ENCODE results near the gene ARHGEF1.

Gene ARHGEF1

DNA sequence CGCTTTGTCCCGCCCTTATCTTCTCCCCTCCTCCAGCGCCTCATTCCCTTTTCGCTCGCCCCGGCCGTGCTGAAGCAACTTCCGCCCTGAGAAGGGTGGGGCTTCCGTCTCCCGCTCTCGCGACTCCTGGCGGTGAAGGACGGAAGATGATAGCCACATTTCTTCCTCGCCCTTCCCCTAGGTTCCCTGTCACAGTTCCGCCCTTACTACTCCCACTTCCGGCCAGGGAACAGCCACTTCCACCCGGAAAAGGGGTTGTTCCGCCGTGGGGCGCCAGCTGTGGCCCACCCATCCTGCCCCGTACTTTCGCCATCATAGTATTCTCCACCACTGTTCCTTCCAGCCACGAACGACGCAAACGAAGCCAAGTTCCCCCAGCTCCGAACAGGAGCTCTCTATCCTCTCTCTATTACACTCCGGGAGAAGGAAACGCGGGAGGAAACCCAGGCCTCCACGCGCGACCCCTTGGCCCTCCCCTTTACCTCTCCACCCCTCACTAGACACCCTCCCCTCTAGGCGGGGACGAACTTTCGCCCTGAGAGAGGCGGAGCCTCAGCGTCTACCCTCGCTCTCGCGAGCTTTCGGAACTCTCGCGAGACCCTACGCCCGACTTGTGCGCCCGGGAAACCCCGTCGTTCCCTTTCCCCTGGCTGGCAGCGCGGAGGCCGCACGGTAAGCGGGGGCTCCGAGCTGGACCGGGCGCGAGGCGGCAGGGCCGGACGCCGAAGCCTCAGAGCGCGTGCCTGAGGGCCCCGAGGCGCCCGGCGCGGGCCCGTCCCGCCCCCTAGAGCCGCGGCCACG lies 23.2 kb upstream of the ARHGEF1 start, which contains the start of gene RPS19 (continued):
- TF ChIP-seq, protein P1, sequence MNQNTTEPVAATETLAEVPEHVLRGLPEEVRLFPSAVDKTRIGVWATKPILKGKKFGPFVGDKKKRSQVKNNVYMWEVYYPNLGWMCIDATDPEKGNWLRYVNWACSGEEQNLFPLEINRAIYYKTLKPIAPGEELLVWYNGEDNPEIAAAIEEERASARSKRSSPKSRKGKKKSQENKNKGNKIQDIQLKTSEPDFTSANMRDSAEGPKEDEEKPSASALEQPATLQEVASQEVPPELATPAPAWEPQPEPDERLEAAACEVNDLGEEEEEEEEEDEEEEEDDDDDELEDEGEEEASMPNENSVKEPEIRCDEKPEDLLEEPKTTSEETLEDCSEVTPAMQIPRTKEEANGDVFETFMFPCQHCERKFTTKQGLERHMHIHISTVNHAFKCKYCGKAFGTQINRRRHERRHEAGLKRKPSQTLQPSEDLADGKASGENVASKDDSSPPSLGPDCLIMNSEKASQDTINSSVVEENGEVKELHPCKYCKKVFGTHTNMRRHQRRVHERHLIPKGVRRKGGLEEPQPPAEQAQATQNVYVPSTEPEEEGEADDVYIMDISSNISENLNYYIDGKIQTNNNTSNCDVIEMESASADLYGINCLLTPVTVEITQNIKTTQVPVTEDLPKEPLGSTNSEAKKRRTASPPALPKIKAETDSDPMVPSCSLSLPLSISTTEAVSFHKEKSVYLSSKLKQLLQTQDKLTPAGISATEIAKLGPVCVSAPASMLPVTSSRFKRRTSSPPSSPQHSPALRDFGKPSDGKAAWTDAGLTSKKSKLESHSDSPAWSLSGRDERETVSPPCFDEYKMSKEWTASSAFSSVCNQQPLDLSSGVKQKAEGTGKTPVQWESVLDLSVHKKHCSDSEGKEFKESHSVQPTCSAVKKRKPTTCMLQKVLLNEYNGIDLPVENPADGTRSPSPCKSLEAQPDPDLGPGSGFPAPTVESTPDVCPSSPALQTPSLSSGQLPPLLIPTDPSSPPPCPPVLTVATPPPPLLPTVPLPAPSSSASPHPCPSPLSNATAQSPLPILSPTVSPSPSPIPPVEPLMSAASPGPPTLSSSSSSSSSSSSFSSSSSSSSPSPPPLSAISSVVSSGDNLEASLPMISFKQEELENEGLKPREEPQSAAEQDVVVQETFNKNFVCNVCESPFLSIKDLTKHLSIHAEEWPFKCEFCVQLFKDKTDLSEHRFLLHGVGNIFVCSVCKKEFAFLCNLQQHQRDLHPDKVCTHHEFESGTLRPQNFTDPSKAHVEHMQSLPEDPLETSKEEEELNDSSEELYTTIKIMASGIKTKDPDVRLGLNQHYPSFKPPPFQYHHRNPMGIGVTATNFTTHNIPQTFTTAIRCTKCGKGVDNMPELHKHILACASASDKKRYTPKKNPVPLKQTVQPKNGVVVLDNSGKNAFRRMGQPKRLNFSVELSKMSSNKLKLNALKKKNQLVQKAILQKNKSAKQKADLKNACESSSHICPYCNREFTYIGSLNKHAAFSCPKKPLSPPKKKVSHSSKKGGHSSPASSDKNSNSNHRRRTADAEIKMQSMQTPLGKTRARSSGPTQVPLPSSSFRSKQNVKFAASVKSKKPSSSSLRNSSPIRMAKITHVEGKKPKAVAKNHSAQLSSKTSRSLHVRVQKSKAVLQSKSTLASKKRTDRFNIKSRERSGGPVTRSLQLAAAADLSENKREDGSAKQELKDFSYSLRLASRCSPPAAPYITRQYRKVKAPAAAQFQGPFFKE (tag by site-specific recombination; IDR thresholded peaks at IDR 0.05; ENCODE audit: borderline replicate concordance), result no peak
- TF ChIP-seq ZNF2 (tag by site-specific recombination; IDR thresholded peaks at IDR 0.05) (peak; percentile 96), ZNF791 (tag by site-specific recombination; IDR thresholded peaks at IDR 0.05) (no peak), SP3 (tag by site-specific recombination; IDR thresholded peaks at IDR 0.05) (peak; percentile 100), BCL11A (tag by site-specific recombination; IDR thresholded peaks at IDR 0.05; ENCODE audit: low read depth) (peak; percentile 91), ZNF221 (tag by site-specific recombination; IDR thresholded peaks at IDR 0.05; ENCODE audit: borderline replicate concordance) (peak; percentile 9; the same call in 1 of the 2 replicates), ZNF132 (tag by site-specific recombination; IDR thresholded peaks at IDR 0.05; ENCODE audit: borderline replicate concordance) (no peak), ZNF169 (tag by site-specific recombination; IDR thresholded peaks at IDR 0.05) (no peak), ZNF548 (tag by site-specific recombination; IDR thresholded peaks at IDR 0.05) (no peak), SCRT2 (tag by site-specific recombination; IDR thresholded peaks at IDR 0.05) (no peak), ZNF585B (tag by site-specific recombination; IDR thresholded peaks at IDR 0.05) (no peak), ZNF658 (tag by site-specific recombination; IDR thresholded peaks at IDR 0.05) (no peak), ZSCAN16 (tag by site-specific recombination; IDR thresholded peaks at IDR 0.05) (peak; percentile 52; the same call in 1 of the 2 replicates), ZNF610 (tag by site-specific recombination; IDR thresholded peaks at IDR 0.05; ENCODE audit: borderline replicate concordance) (peak; percentile 56; the same call in 1 of the 2 replicates), RBAK (tag by site-specific recombination; IDR thresholded peaks at IDR 0.05) (no peak), ZNF292 (tag by site-specific recombination; IDR thresholded peaks at IDR 0.05; ENCODE audit: borderline replicate concordance, low read depth) (no peak), ZNF623 (tag by site-specific recombination; IDR thresholded peaks at IDR 0.05) (peak; percentile 37; the same call in 1 of the 2 replicates), ZNF416 (tag by site-specific recombination; IDR thresholded peaks at IDR 0.05) (no peak), ZNF391 (tag by site-specific recombination; IDR thresholded peaks at IDR 0.05; ENCODE audit: borderline replicate concordance, low read depth) (peak; percentile 86; the same call in 1 of the 2 replicates), ZNF350 (tag by site-specific recombination; IDR thresholded peaks at IDR 0.05) (no peak), KLF9 (tag by site-specific recombination; IDR thresholded peaks at IDR 0.05; ENCODE audit: low read depth) (peak; percentile 96), ZNF112 (tag by site-specific recombination; IDR thresholded peaks at IDR 0.05) (no peak)
- TF ChIP-seq, protein P2, sequence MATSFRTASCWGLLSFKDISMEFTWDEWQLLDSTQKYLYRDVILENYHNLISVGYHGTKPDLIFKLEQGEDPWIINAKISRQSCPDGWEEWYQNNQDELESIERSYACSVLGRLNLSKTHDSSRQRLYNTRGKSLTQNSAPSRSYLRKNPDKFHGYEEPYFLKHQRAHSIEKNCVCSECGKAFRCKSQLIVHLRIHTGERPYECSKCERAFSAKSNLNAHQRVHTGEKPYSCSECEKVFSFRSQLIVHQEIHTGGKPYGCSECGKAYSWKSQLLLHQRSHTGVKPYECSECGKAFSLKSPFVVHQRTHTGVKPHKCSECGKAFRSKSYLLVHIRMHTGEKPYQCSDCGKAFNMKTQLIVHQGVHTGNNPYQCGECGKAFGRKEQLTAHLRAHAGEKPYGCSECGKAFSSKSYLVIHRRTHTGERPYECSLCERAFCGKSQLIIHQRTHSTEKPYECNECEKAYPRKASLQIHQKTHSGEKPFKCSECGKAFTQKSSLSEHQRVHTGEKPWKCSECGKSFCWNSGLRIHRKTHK (tag by site-specific recombination; IDR thresholded peaks at IDR 0.05), result no peak
- TF ChIP-seq, protein P3, sequence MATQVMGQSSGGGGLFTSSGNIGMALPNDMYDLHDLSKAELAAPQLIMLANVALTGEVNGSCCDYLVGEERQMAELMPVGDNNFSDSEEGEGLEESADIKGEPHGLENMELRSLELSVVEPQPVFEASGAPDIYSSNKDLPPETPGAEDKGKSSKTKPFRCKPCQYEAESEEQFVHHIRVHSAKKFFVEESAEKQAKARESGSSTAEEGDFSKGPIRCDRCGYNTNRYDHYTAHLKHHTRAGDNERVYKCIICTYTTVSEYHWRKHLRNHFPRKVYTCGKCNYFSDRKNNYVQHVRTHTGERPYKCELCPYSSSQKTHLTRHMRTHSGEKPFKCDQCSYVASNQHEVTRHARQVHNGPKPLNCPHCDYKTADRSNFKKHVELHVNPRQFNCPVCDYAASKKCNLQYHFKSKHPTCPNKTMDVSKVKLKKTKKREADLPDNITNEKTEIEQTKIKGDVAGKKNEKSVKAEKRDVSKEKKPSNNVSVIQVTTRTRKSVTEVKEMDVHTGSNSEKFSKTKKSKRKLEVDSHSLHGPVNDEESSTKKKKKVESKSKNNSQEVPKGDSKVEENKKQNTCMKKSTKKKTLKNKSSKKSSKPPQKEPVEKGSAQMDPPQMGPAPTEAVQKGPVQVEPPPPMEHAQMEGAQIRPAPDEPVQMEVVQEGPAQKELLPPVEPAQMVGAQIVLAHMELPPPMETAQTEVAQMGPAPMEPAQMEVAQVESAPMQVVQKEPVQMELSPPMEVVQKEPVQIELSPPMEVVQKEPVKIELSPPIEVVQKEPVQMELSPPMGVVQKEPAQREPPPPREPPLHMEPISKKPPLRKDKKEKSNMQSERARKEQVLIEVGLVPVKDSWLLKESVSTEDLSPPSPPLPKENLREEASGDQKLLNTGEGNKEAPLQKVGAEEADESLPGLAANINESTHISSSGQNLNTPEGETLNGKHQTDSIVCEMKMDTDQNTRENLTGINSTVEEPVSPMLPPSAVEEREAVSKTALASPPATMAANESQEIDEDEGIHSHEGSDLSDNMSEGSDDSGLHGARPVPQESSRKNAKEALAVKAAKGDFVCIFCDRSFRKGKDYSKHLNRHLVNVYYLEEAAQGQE (tag by site-specific recombination; IDR thresholded peaks at IDR 0.05), result 0 out of 2 replicates have a peak, but pooled peaks have one; percentile 58
- TF ChIP-seq, protein P4, sequence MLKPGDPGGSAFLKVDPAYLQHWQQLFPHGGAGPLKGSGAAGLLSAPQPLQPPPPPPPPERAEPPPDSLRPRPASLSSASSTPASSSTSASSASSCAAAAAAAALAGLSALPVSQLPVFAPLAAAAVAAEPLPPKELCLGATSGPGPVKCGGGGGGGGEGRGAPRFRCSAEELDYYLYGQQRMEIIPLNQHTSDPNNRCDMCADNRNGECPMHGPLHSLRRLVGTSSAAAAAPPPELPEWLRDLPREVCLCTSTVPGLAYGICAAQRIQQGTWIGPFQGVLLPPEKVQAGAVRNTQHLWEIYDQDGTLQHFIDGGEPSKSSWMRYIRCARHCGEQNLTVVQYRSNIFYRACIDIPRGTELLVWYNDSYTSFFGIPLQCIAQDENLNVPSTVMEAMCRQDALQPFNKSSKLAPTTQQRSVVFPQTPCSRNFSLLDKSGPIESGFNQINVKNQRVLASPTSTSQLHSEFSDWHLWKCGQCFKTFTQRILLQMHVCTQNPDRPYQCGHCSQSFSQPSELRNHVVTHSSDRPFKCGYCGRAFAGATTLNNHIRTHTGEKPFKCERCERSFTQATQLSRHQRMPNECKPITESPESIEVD (tag by site-specific recombination; IDR thresholded peaks at IDR 0.05), result no peak
- TF ChIP-seq, protein P5, sequence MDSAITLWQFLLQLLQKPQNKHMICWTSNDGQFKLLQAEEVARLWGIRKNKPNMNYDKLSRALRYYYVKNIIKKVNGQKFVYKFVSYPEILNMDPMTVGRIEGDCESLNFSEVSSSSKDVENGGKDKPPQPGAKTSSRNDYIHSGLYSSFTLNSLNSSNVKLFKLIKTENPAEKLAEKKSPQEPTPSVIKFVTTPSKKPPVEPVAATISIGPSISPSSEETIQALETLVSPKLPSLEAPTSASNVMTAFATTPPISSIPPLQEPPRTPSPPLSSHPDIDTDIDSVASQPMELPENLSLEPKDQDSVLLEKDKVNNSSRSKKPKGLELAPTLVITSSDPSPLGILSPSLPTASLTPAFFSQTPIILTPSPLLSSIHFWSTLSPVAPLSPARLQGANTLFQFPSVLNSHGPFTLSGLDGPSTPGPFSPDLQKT (IDR thresholded peaks at IDR 0.05; ENCODE audit: borderline replicate concordance, low read depth, low read length), result peak; percentile 65; the same call in 1 of the 2 replicates
